NCI-H2029 treated with DMSO at 0.1 percent for 48 hours (cell line): ENCODE data around the gene AGPAT2.
A peak's percentile ranks its signal among the peaks of the same experiment; 100 is the strongest.

Experiments used
- DNase-seq: peaks from one replicate; lab custom pipeline; 2025; lab: John Stamatoyannopoulos, UW

The AGPAT2 gene

DNA sequence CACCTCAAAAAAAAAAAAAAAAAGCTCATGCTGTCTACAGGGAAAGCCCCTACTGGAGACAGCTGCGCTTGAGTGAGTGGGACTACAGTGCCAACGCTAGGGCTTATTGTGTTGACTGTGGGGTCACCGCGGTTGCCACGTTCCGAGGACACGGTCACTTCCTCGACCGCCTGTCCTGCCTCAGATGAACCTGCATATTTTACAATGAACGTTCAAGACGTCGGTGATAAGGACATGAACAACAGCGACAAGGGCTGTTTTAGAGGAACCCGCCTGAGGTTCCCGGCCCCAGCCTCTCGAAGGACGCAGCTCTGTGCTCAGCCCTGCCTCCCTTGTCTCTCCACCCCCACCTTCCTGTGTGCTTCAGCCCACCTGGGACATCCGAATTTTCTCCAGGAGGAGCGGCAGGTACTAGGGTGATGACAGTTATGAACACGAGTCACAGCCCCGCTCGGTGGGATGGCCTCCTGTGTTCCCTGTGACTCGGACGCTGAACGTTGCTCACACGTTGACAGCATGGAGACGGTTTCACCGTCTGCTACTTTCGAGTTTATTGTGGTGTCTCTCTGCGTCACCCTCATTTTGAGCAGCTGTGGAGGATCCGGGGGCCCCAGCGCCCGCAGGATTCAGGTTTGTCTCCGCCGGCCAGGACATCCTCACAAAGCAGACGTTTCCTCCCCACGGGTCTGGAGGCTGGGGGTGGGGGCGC, 13.9 kb upstream of the AGPAT2 start:
- DNase-seq, result no peak

DNA sequence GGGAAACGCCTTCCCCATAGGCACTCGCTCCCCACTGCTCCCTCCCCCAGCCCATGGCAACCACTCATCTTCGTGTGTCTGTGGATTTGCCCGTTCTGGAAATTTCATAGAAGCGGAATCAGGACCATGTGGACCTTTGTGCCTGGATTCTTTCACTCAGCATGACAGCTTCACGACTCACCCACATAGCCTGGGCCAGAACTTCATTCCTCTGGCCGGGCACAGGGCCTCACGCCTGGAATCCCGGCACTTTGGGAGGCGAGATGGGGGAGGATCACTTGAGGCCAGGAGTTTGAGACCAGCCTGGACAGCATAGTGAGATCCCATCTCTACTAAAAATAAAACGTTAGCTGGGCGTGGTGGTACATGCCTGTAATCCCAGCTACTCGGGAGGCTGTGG, 13.0 kb upstream of the AGPAT2 start:
- DNase-seq, result no peak

DNA sequence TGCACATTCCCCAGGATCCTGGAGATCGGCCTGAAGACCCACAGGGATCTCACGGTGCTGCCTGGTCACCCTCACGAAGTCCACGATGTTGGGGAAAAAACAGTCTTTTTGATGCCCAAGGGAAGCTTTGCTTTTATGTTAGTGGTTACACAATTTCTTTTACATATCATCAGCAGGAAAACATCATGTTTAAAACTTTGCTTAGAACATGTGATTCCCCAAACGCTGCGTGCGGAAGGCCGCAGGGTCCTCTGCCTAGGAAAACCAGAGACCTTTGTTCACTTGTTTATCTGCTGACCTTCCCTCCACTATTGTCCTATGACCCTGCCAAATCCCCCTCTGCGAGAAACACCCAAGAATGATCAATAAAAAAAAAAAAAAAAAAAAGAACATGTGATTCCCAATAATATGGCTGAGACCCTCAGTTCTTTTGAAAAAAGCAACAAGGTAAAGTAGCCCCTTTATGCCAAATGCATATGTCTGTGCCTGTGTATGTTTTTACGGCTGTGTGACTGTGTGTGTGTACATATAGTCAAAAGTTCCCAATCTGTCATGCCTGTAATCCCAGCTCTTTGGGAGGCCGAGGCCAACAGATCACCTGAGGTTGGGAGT, 11.5 kb upstream of the AGPAT2 start:
- no peak for DNase-seq

DNA sequence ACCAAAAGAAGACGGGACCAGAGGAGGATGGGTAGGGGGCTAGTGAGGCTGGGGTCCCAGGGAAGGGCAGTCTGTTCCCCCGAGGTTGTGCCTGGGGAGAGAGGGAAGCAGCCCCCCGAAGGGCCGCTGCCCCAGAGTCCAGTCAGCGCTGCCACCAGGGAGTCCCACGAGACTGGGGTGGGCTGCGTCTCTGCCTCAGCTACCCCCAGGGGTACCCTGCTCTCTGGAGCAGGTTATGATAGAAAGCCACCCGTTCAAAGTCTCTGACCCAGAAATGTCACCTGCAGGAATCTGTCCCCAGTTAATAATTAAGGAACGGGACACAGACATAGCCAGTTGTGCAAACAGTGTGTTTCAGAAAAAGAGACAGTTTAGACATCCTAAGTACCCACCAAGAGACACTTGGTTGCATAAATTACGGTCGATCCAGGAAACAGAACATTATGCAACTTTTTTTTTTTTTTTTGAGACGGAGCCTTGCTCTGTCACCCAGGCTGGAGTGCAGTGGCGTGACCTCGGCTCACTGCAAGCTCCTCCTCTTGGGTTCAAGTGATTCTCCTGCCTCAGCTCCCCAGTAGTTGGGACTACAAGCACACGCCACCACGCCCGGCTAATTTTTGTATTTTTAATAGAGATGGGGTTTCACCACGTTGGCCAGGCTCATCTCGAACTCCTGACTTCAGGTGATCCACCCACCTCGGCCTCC, 10.7 kb upstream of the AGPAT2 start:
- DNase-seq, result no peak

DNA sequence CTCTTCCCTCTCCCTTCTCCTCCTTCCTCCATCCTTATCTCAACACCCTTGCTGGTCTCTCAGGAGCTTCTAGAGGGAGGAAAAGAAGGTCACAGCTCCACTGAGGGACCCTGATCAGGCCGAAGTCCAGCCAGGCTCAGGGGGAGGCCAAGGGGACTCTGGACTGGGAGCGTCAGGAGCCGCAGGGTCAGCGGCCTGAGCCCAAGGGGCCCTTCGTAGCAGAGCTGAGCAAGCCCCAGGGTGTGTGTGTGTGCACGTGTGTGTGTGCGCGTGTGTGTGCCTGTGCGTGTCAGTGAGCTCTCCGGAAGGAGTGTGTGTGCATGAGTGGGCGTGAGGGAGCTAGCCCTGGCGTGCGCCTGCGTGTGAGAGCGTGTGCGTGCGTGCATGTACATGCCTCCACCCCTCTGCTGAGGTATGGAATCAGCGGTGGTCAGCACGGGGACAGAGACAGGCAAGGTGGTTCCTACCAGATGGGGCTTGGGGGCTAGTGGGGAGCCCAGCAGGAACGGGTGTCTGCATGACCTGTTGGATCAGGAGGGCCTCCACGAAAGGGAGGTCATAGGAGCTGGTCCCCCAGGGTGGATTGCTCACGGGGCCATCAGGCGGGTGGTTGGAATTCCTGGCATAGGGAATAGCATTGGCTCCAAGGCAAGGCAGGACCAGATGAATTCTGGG, 10.0 kb upstream of the AGPAT2 start:
- no peak for DNase-seq

DNA sequence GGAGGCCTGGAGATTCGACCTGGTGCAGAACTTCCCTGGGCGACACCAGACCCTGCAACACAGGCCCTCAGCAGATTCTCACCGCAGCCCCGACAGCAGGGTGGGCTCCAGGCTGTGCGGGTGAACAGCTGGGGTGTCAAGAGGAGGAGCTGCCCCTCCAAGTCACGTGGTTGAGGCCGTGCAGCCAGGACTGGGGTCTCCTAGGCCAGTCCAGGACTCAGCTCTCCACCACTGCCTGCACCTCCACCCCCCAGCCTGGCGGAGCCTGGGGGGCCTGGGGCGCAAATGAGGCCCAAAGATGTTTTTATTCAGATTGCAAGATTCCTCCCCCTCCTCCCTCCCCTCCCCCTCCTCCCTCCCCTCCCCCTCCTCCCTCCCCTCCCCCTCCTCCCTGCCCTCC, 9.2 kb upstream of the AGPAT2 start:
- DNase-seq, result no peak

DNA sequence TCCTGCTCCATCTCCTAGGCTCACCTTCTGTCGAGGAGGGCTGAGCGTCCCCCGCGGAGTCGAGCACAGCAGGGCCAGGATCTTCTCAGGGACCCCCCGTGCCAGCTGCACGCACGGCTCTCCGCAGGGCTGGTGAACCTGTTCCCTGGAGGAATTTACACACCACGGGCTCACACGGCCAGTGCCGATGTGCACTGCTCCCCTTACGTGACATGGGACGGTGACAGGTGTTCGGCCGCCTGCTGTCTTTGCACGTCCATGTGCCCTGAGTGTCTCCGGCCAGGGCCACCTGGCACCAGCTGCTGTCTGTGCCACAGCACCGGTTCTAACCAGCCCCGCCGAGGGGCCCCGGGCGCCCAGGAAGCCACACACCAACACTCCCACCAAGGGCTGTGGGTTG, 8.7 kb upstream of the AGPAT2 start:
- DNase-seq, result peak; percentile 50

DNA sequence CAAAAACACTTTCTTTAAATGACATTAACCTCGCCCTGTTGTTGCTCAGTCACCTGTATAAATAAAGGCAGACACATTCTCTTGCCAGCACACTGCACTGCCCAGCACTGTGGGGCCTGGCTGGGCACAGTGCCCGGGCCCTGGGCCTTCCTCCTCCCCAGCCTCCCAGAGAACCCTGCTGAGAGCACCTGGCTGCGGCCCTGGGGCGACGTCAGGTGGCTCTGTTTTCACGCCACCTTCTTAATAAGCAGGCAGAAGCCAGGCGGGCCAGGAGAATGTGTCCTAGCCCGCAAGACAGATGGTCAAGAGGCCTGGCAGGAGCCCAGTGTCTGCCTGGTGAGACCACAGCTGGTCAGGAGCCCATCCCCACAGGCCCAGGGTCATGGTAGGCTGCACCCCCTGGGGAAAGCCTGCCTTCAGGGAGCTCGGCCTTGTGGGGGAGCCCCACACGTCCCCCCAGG, 8.2 kb upstream of the AGPAT2 start:
- peak; percentile 92 for DNase-seq

DNA sequence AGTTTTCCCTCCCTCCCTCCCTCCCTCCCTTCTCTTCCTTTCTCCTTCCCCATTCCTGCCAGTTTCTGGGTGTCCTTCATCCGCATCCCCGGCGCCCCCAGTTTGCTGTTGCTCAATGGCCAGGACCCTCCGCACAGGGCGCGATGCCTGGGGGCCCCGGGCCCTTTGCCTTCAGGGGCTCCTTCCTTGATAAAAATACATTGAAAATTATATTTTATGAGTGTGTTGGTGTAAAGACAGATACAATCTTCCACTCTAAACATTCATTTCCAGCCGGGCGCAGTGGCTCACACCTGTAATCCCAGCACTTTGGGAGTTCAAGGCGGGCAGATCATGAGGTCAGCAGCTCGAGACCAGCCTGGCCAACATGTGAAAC, 7.6 kb upstream of the AGPAT2 start:
- no peak for DNase-seq

DNA sequence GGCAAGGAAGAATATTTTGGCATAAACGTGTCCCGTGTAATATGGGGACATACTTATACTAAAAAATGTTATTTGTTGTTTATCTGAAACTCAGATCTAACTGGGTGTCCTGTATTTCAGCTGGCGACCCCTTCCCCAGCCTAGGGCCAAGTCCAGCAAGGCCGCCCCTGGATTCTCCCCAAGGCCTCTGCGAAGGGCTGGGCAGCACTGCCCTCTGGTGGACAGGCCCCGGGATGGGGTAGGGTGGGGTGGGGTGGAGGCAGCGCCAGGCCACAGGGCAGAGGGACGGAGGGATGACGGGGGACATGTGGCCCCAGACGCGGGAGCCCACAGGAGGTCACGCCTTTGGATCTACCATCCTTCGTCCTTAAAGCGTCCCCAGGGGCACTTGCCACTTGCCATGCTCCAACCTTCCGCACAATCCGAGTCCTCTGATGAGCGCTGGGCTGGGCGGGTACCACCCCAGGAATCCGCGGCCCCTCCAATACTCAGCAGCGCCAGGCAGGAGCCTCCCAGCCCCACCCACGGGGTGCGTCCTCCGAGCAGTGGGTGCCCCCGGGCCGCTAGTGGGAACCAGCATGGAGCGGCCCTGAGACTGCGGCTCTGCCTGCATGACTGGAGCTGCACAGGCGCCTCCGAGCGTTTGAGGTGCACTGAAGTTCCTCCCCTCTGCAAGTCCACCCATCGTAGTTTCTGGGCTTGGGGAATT, 7.1 kb upstream of the AGPAT2 start:
- DNase-seq, result no peak

DNA sequence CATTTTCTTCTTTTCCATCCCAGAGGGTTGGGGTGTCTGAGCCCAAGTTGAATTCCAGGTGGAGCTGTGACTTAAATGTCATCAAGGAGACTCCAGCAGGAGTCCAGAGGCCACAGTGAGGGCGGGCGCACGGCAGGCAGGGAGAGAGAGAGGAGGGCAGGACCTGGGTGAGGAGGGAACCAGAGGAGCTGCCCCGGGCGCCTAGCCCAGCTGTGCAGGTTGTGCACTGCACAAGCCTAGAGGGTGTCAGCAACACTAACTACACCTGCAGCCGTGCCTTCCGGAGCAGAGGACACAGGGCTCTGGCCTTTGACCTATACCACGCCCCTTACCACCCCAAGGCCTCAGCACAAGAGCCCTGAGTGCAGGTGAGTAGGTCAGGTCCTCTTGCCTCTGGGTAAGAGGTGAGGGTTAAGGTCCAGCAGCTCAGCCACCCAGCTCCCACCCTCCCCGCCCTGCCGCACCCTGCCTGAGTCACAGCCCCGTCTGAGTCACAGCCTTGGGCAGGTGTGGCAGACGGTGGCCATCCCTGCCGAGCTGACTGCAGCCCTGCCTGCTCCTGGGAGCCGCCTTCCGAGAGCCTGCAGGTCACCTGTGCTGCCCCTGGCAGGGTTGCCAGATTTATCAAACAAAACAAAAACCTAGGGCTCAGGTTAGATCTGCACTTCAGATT, 6.4 kb upstream of the AGPAT2 start:
- DNase-seq, result no peak

DNA sequence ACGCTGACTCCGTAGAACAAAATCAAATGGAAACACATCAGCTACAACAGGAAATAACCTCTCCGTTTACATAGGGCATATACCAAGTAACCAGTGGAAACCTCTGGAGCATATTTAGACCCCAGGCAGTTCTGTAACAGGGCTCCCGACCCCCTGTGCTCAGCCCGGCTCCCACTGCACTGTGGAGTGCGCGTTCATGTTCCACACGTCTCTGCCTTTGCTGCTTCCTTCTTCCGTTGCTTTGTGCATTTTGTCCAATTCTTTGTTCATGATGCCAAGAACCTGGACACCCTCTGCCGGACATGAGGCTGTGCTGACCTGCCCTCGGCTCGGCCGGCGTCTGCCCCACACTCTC, 5.9 kb upstream of the AGPAT2 start:
- no peak for DNase-seq

DNA sequence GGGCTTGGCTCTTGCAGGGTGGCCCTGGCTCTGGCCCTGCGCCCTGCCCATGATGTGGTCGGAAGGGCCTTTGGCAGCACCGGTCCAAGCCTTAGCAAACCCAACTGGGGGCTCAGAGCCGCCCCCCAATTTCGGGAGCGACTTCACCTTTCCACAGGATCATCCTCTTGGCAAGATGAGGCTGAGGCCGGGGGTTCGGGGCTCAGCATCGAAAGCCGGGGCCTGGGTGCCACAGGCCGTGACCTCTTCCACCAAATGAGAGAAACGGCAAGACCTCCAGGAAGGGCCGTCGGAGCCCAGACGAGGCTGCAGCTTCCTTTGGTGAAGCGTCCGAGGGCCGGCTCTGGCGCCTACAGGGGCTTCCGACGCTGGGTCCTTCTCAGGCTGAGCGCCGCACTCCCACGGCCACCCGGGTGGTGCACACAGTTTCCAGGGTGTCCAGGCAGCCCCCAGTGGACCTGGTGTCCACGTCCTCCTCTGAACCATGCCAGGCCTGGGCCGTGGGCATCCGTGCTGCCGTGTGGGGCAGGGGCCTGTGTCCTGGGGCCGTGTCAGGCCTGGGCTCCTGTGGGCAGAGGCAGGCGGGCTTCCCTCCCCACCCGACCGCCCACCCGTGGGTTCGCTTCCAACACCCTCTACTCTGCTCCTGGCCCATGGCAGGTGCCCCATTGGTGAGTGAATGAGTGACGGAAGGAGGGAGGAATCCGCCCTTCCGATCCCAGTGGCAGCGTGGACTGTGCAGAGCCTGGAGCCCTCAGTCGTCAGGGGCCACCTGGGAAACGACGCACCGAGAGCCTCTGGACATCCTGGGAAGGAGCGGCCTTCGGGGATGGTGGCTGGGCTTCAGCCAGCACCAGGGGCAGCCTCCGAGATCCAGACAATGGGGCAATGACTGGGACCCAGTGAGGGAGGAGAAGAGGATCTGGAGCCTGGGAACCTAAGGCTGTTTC, 5.2 kb upstream of the AGPAT2 start:
- DNase-seq, result no peak

DNA sequence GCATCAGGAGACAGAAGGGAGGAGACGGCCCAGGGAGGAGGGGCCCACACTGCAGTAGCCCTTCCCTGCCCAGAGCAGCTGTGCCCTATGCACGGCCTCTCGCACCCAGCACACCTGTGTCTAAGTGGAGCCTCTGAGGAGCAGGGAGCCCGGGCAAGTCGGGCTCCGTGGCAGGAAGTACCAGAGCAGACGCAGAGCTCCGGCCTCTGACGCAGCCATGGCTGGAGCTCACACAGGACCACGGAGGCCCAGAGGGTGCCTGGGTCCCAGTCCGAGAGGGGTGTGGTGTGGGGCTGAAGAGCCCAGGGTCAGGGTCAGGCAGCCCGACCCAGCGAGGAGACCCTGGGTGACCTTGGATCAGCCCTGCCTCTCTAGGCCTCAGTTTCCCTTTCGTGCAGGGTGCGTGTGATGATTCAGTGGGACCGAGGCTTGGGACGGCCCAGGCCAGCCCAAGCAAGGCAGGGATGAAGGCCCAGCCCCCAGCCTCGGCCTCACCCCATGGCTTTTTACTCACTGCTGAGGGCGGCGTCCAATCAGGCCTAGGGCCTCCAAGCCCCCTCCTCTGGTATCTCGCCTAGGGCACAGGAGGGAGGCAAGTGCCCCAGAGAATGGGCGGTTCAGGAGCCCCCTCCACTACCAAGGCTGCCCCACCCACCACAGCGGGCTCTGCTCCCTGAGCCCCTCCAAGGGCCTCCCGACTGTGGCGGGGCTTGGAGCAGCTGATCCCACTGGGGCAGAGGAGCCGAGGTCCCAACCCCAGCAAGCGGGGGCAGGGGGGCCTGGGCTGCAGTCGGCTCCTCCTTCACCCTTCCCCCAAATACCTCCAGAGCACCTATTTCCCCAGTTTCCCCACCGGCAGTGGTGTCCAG, 4.3 kb upstream of the AGPAT2 start:
- peak; percentile 35 for DNase-seq

DNA sequence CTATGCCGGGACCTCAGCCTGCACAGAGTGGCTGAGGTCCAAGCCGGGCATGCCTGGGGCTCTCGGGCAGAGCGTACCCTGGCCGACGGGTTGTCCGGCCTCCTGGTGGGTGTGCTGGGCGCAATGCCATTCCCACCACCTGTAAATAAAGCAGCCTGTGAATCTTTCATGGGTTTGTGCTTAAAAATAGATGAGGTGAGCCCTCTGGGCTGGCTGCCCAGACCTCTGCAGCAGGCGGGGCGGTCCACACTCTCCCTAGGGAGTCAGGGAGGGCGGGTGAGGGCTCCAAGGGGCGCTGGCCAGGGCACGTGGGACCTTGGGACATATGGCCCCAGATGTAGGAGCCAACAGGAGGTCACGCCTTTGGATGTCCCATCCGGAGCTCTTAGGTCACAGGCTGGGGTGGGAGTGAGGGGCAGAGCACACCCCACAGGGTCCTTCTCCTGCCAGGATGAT, 3.6 kb upstream of the AGPAT2 start:
- peak; percentile 32 for DNase-seq

DNA sequence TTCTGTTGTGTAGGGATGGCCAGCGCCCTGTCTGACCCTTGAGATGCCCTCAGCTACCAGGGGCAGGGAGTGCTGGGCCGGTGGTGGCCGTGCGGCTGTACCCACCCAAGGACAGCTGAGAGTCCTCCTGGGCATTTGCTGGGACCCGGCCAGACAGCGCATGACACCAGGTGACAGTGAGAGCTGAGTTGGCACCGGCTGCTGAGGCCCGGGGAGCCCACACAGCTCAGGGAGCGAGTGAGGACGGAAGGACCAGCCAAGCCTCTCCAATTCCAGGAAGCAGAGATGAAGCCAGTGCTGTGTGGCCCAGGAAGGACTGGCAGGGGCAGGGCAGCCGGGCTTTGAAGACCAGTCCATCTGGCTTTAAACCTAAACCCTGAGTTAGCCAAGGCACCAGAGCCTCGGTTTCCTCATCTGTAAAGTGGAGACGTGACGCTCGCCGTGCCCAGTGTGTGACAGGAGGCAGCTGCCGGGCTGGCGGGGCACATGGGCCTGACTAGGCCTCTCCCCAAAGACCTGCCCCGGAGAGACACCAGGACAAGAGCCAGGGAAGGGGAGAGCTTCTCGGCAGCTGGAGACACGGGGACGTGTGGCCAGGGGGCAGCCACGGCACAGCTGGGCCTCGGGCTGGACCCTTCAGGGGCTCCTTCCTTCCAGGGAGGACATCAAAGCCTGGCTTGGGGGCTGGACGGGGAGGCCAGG, 3.0 kb upstream of the AGPAT2 start:
- DNase-seq, result peak; percentile 67

DNA sequence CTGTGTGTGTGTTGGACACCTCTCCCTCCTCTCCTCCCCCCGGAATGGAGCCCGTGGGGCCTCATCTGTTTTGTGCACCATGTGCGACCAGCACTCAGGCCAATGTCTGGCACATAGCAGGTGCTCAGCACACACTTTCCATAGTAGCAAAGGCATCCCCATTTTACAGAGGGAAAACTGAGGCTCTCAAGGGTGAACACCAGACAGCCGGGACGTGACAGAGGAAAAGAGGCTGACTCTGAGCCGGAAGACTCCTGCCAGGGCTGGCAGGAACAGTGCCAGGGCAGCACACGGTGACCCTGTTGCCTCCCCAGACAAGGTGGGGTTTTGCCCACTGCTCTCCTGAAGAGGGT, 1.8 kb upstream of the AGPAT2 start:
- DNase-seq, result no peak

DNA sequence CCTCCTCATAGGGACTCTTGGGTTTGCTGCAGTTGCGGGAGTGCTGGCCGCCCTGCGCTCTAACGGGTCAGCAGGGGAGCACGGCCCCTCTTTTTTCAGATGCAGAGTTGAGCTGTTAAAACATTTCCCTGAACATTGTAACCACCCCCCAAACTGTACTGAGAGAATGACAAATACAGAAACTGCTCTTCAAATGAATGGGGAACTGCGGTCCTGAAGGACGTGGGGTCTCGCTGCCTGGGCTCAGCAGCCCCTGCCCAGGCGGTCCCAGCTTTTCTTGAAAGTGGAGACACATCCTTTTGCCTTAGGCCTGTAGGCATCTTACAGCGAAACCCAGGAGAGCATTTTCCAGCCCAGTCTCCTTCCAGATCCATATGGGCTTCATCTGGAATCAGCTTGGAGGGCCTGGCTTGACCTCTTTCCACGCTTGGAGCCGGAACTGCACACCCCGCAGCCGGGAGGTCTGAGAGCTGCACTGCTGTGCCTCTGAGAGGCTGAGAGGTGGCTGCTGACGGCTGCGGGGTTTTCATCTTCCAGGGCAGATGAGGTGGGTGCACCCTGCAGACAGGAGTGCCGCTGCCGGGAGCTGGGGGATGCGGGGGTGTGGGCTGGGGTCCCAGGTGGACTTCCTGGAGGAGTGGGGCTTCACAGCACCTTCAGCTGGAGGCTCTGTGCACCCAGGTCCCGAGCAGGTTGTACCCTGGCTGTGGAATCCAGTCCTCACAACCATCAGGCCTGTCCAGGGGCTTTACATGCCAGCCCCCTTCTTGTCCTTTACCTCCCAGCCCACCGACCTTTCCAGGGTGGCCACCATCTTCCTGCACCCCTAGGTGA, 1.2 kb upstream of the AGPAT2 start:
- no peak for DNase-seq
